Measurements from ENCODE around the gene RERE. TPM values are rescaled to one million over a fixed set of nuclear protein-coding genes. Genes with fewer than 3 reads are reported as not detected.

Gene RERE
- total and polyA plus RNA-seq, 4 donors = 116 to 434 (median 161) TPM

- Histone ChIP-seq H3K27me3 (ENCODE audit: control insufficient read depth, insufficient read depth, low read length) (no peaks in the 10 kb centered on the region), H3K9me3 (ENCODE audit: control insufficient read depth, insufficient read depth, low read length) (no peaks in the 10 kb centered on the region), H3K27ac (ENCODE audit: low read depth, low read length) (peak overlapping the region; percentile 3), H3K4me3 (ENCODE audit: low read depth, low read length) (no peak overlapping the region), H3K4me1 (ENCODE audit: control insufficient read depth, insufficient read depth, low read length) (peaks cover 14% of the 10 kb centered on the region), H3K36me3 (ENCODE audit: control insufficient read depth, insufficient read depth, low read length) (peaks cover 5% of the 10 kb centered on the region)
- WGBS (ENCODE audit: insufficient coverage) = 24% methylated on average over 3 of the region's 7 CpGs
- DNase-seq (ENCODE audit: low read depth in 4 of 6, low spot score in 6 of 6) = peak in 2 of 6 donors; percentile 51 to 64
These were observed 299.6 kb downstream of the RERE start for GRCh38 chr1:8517661-8518489.

DNA sequence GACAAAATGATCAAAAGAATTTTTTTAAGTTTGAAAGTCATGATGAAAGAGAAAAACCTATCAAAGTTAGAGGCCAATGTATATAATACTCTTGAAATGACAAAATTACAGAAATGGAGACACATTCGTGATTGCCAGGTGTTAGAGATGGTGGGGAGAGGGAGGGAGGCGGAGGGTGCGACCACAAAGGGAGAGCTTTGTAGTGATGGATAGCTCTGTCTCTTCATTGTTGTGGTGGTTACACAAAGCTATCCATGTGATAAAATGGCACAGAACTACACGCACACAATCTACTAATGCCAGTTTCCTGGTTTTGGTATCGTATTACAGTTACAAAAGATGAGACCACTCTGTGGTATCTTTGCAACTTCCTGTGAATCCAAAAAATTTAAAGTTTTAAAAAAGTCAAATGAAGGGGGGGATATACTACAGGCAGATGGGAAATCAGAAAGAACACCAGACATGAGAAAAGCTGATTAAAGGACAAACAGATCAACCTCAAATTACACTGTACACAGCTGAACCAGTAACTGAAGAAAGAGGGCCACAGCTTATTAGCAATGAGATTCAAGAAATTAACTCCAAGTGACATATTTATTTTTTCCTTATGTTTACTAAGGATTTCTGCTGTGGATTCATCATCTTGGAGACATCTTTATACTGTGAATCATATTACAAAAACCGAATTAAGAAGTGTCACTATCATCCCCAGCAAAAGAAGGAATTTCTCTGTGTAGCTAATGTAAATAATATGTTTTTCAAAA, 300.5 kb downstream of the RERE start:
- no peaks in the 10 kb centered on the region for H3K36me3 ChIP-seq (ENCODE audit: control insufficient read depth, insufficient read depth, low read length)
- peaks cover 14% of the 10 kb centered on the region for H3K4me1 ChIP-seq (ENCODE audit: control insufficient read depth, insufficient read depth, low read length)
- H3K4me3 ChIP-seq (ENCODE audit: low read depth, low read length) = no peak overlapping the region
- no peaks in the 10 kb centered on the region for H3K27me3 ChIP-seq (ENCODE audit: control insufficient read depth, insufficient read depth, low read length)
- H3K9me3 ChIP-seq (ENCODE audit: control insufficient read depth, insufficient read depth, low read length) = no peaks in the 10 kb centered on the region
- H3K27ac ChIP-seq (ENCODE audit: low read depth, low read length) = no peak overlapping the region
- WGBS (ENCODE audit: insufficient coverage) = 20% methylated on average over 1 of the region's 6 CpGs
- peak in 1 of 6 donors; percentile 22 for DNase-seq (ENCODE audit: low read depth in 4 of 6, low spot score in 6 of 6)

DNA sequence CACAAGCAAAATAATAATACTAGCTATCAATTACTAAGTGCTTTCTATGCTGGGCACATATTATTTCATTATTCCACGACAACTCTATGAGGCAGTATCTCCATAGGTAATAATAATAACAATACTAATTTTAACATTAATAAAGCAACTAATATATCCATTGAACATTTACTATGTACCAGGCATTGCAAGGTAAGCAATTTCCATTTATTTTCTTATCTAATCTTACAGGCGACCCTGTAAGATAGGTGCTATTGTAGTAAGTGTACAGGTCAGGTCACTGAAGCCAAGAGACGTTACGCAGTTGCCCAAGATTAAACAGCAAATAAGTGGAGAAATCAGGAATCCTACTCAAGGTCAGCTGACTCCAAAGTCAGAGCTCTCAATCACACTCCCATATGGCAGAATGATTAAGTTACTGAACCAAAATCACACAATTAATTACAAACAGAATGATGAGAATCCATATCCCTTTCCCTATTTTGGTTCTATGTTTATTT, 301.1 kb downstream of the RERE start:
- no CpG with 5 or more reads among the region's 4 CpGs for WGBS (ENCODE audit: insufficient coverage)
- Histone ChIP-seq H3K27ac (ENCODE audit: low read depth, low read length) (no peak overlapping the region), H3K4me1 (ENCODE audit: control insufficient read depth, insufficient read depth, low read length) (peaks cover 14% of the 10 kb centered on the region), H3K36me3 (ENCODE audit: control insufficient read depth, insufficient read depth, low read length) (no peaks in the 10 kb centered on the region), H3K27me3 (ENCODE audit: control insufficient read depth, insufficient read depth, low read length) (no peaks in the 10 kb centered on the region), H3K9me3 (ENCODE audit: control insufficient read depth, insufficient read depth, low read length) (no peaks in the 10 kb centered on the region), H3K4me3 (ENCODE audit: low read depth, low read length) (no peak overlapping the region)
- DNase-seq (ENCODE audit: low read depth in 4 of 6, low spot score in 6 of 6) = no peak

DNA sequence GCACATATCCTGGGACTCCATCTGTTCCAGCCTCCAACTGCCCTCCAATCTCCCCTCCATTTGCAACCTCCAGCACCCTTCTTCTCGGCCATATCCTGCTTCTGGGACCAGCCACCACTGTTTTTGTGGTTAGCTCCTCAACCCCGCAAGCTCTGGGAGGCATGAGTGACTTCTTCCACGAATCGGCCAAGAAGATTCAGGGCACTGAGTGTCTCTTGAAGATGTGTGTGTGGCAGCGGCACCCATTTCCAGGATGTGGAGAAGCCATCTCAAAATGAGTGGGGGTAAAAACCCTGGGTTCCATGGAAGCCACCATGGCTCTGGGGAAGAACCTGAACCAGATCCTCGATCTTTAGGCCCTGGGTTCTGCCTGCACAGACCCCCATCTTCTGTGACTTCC, 304.9 kb downstream of the RERE start:
- 98% methylated on average over 6 of the region's 6 CpGs for WGBS (ENCODE audit: insufficient coverage)
- Histone ChIP-seq H3K4me3 (ENCODE audit: low read depth, low read length) (no peak overlapping the region), H3K27me3 (ENCODE audit: control insufficient read depth, insufficient read depth, low read length) (no peaks in the 10 kb centered on the region), H3K27ac (ENCODE audit: low read depth, low read length) (no peak overlapping the region), H3K36me3 (ENCODE audit: control insufficient read depth, insufficient read depth, low read length) (no peaks in the 10 kb centered on the region), H3K4me1 (ENCODE audit: control insufficient read depth, insufficient read depth, low read length) (peaks cover 17% of the 10 kb centered on the region), H3K9me3 (ENCODE audit: control insufficient read depth, insufficient read depth, low read length) (no peaks in the 10 kb centered on the region)
- no peak for DNase-seq (ENCODE audit: low read depth in 4 of 6, low spot score in 6 of 6)

DNA sequence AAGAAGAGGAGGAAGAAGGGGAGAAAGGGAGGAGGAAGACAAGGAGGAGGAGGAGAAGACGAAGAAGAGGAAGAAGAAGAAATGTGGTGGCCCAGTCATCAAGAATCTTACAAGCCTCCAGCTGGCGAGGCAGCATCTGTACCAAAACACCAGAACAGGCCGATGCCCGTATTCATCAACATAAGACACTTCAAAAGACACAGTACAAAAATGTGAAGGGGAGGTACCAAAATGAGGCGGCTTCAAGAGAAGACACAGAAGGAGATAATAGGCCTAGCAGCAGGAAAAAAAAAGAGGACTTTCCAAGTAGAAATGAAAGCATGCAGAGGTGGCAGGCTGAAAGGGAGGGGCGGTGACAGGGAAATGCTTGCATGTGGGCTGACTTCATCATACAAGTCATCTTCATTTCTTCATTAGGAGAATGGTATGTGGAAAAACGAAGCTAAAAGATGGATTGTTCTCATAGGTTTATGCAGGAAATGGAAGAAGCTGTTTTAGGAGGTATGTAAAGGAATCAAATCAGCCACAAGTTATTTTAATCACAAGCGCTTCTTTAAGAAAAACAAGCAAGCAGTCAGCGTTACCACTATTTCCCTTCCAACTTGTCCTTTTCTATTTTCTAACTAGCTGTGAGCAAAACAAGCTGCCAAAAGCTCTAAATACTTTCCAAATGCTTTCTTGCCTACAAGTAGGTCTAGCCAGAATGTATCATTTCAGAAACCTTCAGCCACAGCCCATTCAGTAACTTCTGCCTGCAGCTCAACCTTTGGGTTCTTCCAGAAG, 307.2 kb downstream of the RERE start:
- no peak overlapping the region for H3K4me3 ChIP-seq (ENCODE audit: low read depth, low read length)
- H3K9me3 ChIP-seq (ENCODE audit: control insufficient read depth, insufficient read depth, low read length) = no peaks in the 10 kb centered on the region
- peak overlapping the region; percentile 69 for H3K27ac ChIP-seq (ENCODE audit: low read depth, low read length)
- DNase-seq (ENCODE audit: low read depth in 4 of 6, low spot score in 6 of 6) = peak in 2 of 6 donors; percentile 42 to 88
- H3K4me1 ChIP-seq (ENCODE audit: control insufficient read depth, insufficient read depth, low read length) = peaks cover 22% of the 10 kb centered on the region
- 14% methylated on average over 1 of the region's 9 CpGs for WGBS (ENCODE audit: insufficient coverage)
- H3K36me3 ChIP-seq (ENCODE audit: control insufficient read depth, insufficient read depth, low read length) = peaks cover 4% of the 10 kb centered on the region
- H3K27me3 ChIP-seq (ENCODE audit: control insufficient read depth, insufficient read depth, low read length) = no peaks in the 10 kb centered on the region

- peaks cover 22% of the 10 kb centered on the region for H3K4me1 ChIP-seq (ENCODE audit: control insufficient read depth, insufficient read depth, low read length)
- H3K4me3 ChIP-seq (ENCODE audit: low read depth, low read length) = no peak overlapping the region
- H3K9me3 ChIP-seq (ENCODE audit: control insufficient read depth, insufficient read depth, low read length) = no peaks in the 10 kb centered on the region
- 97% methylated on average over 6 of the region's 7 CpGs for WGBS (ENCODE audit: insufficient coverage)
- peaks cover 4% of the 10 kb centered on the region for H3K36me3 ChIP-seq (ENCODE audit: control insufficient read depth, insufficient read depth, low read length)
- peak overlapping the region; percentile 69 for H3K27ac ChIP-seq (ENCODE audit: low read depth, low read length)
- DNase-seq (ENCODE audit: low read depth in 4 of 6, low spot score in 6 of 6) = no peak
- H3K27me3 ChIP-seq (ENCODE audit: control insufficient read depth, insufficient read depth, low read length) = no peaks in the 10 kb centered on the region
These were observed 307.9 kb downstream of the RERE start for GRCh38 chr1:8509579-8509978.

- Histone ChIP-seq H3K9me3 (ENCODE audit: control insufficient read depth, insufficient read depth, low read length) (no peaks in the 10 kb centered on the region), H3K27ac (ENCODE audit: low read depth, low read length) (no peak overlapping the region), H3K27me3 (ENCODE audit: control insufficient read depth, insufficient read depth, low read length) (no peaks in the 10 kb centered on the region), H3K4me1 (ENCODE audit: control insufficient read depth, insufficient read depth, low read length) (peaks cover 22% of the 10 kb centered on the region), H3K4me3 (ENCODE audit: low read depth, low read length) (no peak overlapping the region), H3K36me3 (ENCODE audit: control insufficient read depth, insufficient read depth, low read length) (peaks cover 4% of the 10 kb centered on the region)
- DNase-seq (ENCODE audit: low read depth in 4 of 6, low spot score in 6 of 6) = no peak
- WGBS (ENCODE audit: insufficient coverage) = 76% methylated on average over 7 of the region's 11 CpGs
These were observed 310.3 kb downstream of the RERE start for GRCh38 chr1:8506995-8507615.

DNA sequence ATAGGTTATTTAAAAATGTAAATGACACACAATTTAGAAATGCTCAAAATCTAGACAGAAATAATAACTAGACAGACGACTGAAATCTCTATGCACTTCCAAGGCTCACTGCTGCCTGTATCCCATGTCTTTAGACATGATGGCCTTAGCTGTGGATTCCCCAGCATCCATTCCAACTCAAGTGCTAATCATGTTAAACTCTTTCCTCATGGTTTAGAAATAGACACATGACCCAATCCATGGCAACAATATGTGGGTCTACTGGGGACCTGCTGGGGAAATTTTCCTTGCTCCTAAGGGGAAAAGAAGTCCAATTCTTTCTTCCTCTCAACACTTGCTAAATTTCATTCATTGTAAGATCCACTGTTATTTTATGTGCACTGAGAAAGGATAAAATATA, 311.0 kb downstream of the RERE start:
- H3K27me3 ChIP-seq (ENCODE audit: control insufficient read depth, insufficient read depth, low read length) = no peaks in the 10 kb centered on the region
- 75% methylated on average over 1 of the region's 1 CpG for WGBS (ENCODE audit: insufficient coverage)
- H3K36me3 ChIP-seq (ENCODE audit: control insufficient read depth, insufficient read depth, low read length) = peaks cover 4% of the 10 kb centered on the region
- H3K27ac ChIP-seq (ENCODE audit: low read depth, low read length) = no peak overlapping the region
- H3K4me3 ChIP-seq (ENCODE audit: low read depth, low read length) = no peak overlapping the region
- DNase-seq (ENCODE audit: low read depth in 4 of 6, low spot score in 6 of 6) = no peak
- H3K4me1 ChIP-seq (ENCODE audit: control insufficient read depth, insufficient read depth, low read length) = peaks cover 22% of the 10 kb centered on the region
- no peaks in the 10 kb centered on the region for H3K9me3 ChIP-seq (ENCODE audit: control insufficient read depth, insufficient read depth, low read length)

GRCh38 chr1:8503842-8504241, 313.6 kb downstream of the RERE start:
- DNase-seq (ENCODE audit: low read depth in 4 of 6, low spot score in 6 of 6) = no peak
- H3K9me3 ChIP-seq (ENCODE audit: control insufficient read depth, insufficient read depth, low read length) = no peaks in the 10 kb centered on the region
- no peak overlapping the region for H3K4me3 ChIP-seq (ENCODE audit: low read depth, low read length)
- H3K27ac ChIP-seq (ENCODE audit: low read depth, low read length) = no peak overlapping the region
- WGBS (ENCODE audit: insufficient coverage) = no CpG with 5 or more reads among the region's 2 CpGs
- peaks cover 7% of the 10 kb centered on the region for H3K4me1 ChIP-seq (ENCODE audit: control insufficient read depth, insufficient read depth, low read length)
- no peaks in the 10 kb centered on the region for H3K27me3 ChIP-seq (ENCODE audit: control insufficient read depth, insufficient read depth, low read length)
- H3K36me3 ChIP-seq (ENCODE audit: control insufficient read depth, insufficient read depth, low read length) = peaks cover 8% of the 10 kb centered on the region
